Mononuclear cell (primary cell): ENCODE results near the gene BSPH1. TPM values are rescaled to one million over a fixed set of nuclear protein-coding genes. Genes with fewer than 3 reads are reported as not detected.

Source experiments
- H3K27me3 ChIP-seq: 2 replicates; pipeline ENCODE4 v1.6.0; 2011; ENCODE audit warnings: low read length, control low read depth; ENCODE audit not compliant: insufficient read depth
- H3K4me1 ChIP-seq: 2 replicates; pipeline ENCODE4 v1.5.1; 2011; ENCODE audit warnings: mild to moderate bottlenecking, low read length, control low read depth; ENCODE audit not compliant: insufficient read depth
- H3K4me3 ChIP-seq: 2 replicates; pipeline ENCODE4 v1.5.1; 2011; ENCODE audit warnings: mild to moderate bottlenecking, low read length, moderate library complexity
- H3K9me3 ChIP-seq: 2 replicates; pipeline ENCODE4 v1.5.1; 2011; ENCODE audit warnings: low read depth, mild to moderate bottlenecking, control low read depth, low read length
- total RNA-seq: library from RNA; depleted of rRNA; stranded (reverse); fragments of >200 nt; gene quantifications from one replicate; pipeline ENCODE4 v1.2.3, GENCODE V29; 2012

The BSPH1 gene, protein sequence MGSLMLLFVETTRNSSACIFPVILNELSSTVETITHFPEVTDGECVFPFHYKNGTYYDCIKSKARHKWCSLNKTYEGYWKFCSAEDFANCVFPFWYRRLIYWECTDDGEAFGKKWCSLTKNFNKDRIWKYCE
- total RNA-seq: not detected

DNA sequence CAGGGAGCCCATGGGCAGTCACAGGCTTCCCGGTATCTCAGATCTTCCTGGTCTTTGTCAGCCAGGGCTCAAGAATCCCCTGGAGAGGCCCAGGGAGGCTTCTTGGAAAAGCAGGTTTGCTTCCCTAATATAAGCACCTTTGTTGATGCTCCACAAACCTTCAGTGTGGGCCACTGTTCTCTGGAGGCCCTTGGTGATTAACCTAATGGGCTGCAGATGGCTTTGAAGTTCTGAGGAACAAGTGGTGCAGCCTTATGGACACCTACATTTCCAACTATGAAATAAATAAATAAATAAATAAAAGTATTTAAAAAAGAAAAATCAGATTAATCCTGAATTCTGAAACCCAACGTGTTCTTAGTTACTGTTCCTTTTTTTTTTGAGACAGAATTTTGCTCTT is at the start of gene BSPH1:
TSS of gene BSPH1 (minus strand) at position 101 of the 400 bp plus-strand sequence. CDS start at position 12, 89 bp downstream.
- Histone ChIP-seq H3K27me3 (no peaks in the 10 kb centered on the region), H3K4me3 (no peak within 1 kb of the TSS), H3K9me3 (no peaks in the 10 kb centered on the region), H3K4me1 (no peaks in the 10 kb centered on the region)

DNA sequence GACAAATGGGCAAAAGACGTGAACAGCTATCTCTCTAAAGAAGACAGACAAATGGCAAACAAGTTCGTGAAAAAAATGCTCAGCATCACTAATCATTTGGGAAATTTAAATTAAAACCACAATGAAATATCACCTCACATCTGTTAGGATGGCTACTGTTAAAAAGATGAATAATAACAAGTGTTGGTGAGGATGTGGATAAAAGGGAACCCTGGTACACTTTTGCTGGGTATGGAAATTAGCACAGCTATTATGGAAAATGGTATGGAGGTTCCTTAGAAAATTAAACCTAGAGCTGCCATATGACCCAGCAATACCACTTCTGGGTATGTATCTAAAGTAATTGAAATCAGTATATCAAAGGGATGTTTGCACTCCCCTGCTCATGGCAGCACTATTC is 44.8 kb upstream of the BSPH1 start:
- H3K9me3 ChIP-seq: peaks cover 6% of the 10 kb centered on the region
- H3K4me3 ChIP-seq: no peak overlapping the region

DNA sequence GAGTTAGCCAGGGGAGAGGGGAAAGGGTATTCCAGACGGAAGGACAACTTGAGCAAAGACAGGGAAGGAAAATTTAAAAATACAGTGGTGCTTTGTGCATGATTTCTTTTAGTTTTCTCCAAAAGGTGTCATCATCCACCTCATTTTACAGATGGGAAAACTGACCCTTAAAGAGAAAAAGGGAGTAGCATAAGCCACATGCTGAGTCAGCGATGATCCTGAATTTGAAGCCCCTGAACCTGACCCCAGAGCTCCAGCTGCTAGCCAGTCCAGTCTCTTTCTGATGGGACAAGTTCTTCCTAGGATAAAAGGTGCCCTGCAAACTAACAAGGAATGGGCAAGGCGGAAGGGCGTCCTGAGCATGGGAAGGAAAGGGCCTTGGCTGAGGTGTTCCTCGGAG is 41.6 kb upstream of the BSPH1 start:
- H3K4me1 ChIP-seq: no peaks in the 10 kb centered on the region
- peaks cover 6% of the 10 kb centered on the region for H3K9me3 ChIP-seq
- no peaks in the 10 kb centered on the region for H3K27me3 ChIP-seq
- no peak overlapping the region for H3K4me3 ChIP-seq

More for the DNA sequence above, 44.8 kb upstream of the BSPH1 start:
- Histone ChIP-seq H3K27me3 (no peaks in the 10 kb centered on the region), H3K4me1 (no peaks in the 10 kb centered on the region)

DNA sequence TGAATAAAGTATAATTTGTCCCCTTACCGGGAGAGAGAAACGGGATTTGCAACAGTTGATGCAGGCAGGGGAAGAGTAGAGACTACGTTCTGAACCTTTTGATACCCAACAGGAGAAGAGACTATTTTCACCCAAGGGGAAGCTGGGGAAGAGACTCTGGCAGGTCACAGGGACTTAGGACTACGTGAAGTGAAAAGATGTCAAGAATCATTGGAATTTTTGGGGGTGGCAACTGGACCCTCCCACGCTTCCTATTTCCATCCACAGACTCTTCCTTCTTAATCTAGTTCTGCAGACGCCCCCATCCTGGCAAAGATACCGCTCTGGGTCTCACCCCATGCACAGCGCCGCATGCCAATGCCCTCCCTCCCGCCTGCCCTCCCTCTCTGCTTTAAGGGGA is 38.1 kb upstream of the BSPH1 start:
- Histone ChIP-seq H3K4me1 (no peaks in the 10 kb centered on the region), H3K9me3 (no peaks in the 10 kb centered on the region), H3K4me3 (no peak overlapping the region), H3K27me3 (no peaks in the 10 kb centered on the region)

DNA sequence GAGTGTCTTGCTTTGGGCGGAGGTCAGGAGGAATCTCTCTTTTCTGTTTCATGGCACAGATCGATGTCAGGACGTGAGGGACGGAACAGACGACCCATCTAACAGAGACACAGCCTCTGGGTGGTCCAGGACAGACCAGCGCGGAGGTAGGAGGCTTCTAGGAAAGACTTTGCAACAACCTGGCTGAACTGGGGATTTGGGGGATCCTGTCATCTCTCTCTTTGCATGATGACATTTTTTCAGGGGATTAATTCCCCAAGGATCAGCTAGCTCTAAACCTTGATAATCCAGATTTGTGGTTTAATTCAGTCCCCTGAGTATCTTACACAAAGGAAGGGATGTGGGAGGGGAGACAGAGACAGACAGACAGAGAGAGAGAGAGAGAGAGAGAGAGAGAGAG is 37.5 kb upstream of the BSPH1 start:
- Histone ChIP-seq H3K4me1 (no peaks in the 10 kb centered on the region), H3K27me3 (no peaks in the 10 kb centered on the region), H3K4me3 (no peak overlapping the region), H3K9me3 (no peaks in the 10 kb centered on the region)

DNA sequence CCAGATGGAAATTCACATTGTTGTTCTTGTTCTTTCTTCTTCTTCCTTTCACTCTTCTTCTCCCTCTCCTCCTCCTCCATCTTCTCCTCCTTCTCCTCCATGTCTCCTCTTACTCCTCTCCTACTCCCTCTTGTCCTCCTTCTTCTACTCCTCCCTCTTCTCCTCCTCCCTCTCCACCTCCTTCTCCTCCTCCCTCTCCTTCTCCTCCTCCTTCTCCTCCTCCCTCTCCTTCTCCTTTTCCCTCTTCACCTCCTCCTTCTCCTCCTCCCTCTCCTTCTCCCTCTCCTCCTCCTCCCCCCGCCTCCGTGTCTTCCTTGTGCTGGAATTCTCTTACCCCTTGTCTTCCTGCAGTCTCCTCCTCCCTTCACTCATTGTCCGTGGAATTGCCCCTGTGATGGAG is 33.5 kb upstream of the BSPH1 start:
- Histone ChIP-seq H3K27me3 (peaks cover 2% of the 10 kb centered on the region), H3K9me3 (no peaks in the 10 kb centered on the region), H3K4me1 (no peaks in the 10 kb centered on the region), H3K4me3 (no peak overlapping the region)

DNA sequence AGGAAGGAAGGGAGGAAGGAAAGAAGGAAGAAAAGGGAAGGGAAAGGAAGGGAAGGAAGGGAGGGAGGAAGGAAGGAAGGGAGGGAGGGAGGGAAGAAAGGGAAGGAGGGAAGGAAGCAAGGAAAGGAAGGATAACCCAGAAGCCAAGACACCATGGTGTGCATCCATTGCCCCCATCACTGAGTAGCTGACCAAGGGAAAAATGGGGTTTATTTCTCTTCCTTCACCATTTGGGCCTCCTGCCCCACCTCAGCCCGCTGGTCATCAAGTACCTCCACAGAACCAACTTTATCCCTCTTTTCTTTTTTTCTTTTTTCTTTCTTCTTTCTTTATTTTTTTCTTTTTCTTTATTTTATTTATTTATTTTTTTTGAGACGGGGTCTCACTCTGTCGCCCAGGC is 31.5 kb upstream of the BSPH1 start:
- H3K4me1 ChIP-seq: no peaks in the 10 kb centered on the region
- no peaks in the 10 kb centered on the region for H3K9me3 ChIP-seq
- peaks cover 2% of the 10 kb centered on the region for H3K27me3 ChIP-seq
- no peak overlapping the region for H3K4me3 ChIP-seq

DNA sequence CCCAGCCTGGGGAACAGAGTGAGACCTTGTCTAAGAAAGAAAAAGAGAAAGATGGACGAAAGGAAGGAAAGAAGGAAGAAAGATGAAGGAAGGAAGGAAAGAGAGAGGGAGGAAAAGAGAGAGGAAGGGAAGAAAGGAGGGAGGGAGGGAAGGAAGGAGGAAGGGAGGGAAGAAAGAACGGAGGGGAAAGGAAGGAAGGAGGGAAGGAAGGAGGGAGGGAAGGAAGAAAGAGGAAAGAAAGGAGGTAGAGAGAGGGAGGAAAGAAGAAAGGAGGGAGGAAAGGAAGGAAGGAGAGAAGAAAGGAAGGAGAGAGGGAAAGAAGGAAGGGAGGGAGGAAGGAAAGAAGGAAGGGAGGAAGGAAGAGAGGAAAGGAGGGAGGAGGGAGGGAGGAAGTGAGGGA is 31.0 kb upstream of the BSPH1 start:
- no peaks in the 10 kb centered on the region for H3K9me3 ChIP-seq
- H3K4me1 ChIP-seq: no peaks in the 10 kb centered on the region
- H3K4me3 ChIP-seq: no peak overlapping the region
- peaks cover 2% of the 10 kb centered on the region for H3K27me3 ChIP-seq

DNA sequence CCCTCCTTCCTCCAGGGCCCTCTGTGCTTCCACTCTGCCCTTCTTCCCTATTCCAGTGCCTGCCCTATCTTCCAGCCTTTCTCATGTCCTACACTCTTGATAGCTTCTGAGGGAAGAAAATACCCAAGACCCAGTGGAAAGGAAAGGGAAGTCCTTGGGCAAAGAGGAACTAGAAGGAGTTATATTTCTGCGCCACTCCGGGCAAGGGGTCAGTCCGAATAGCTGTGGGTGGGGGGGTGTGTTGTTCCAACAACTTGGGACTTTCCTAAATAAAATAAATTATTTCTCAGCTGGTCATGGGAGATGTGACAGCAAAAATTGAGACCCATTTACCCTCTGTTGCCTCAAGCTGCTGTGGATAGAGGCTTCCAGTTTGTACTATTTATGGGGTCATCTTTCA is 28.7 kb upstream of the BSPH1 start:
- peaks cover 5% of the 10 kb centered on the region for H3K27me3 ChIP-seq
- H3K4me1 ChIP-seq: no peaks in the 10 kb centered on the region
- H3K9me3 ChIP-seq: no peaks in the 10 kb centered on the region
- H3K4me3 ChIP-seq: no peak overlapping the region

DNA sequence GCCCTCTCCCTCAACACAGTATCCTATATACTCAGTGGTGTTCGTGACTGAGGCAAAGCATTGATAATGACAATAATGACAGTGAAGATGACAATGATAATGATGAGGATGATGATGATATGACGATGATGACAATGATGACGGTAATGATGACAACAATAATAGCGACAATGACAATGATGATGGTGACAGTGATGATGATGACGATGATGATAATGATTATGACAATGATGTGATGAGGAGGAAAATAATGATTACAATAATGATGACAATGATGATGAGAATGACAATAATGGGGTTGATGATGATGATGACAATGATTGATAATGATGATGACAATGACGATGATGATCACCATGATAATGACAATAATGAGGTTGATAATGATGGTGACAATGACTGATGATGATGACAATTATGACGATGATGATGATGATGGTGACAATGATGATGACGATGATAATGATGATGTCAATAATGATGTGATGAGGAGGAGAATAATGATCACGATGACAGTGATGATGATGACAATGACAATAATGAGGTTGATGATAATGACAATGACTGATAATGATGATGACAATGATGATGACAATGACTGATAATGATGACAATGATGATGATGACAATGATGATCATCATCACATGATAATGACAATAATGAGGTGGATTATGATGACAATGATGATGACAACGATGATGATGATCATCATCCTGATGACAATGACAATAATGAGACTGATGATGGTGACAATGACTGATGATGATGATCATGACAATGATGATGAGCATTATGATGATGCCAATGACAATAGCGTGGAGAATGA is 19.2 kb upstream of the BSPH1 start:
- Histone ChIP-seq H3K4me1 (no peaks in the 10 kb centered on the region), H3K9me3 (no peaks in the 10 kb centered on the region), H3K4me3 (no peak overlapping the region), H3K27me3 (peaks cover 2% of the 10 kb centered on the region)

DNA sequence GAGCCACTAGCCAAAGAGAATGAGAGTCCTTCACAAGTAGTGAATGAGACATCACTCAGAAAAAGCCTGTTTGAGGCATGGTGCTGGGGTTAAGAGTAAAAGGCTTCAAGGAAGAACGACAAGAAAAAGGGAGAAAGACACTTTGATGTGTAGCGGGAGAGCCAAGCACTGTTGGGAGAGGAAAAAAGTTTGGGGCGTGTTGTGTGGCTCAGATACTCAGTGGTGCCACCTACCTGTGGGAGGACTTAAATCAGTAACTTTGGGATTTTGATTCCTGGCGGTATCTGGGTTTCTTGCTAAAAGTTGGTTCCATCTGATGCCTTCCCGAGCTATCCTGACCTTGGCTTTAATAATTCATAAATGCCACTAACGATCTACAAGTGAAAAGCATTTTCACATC is 14.8 kb upstream of the BSPH1 start:
- no peak overlapping the region for H3K4me3 ChIP-seq
- peaks cover 2% of the 10 kb centered on the region for H3K27me3 ChIP-seq
- H3K9me3 ChIP-seq: no peaks in the 10 kb centered on the region
- no peaks in the 10 kb centered on the region for H3K4me1 ChIP-seq

DNA sequence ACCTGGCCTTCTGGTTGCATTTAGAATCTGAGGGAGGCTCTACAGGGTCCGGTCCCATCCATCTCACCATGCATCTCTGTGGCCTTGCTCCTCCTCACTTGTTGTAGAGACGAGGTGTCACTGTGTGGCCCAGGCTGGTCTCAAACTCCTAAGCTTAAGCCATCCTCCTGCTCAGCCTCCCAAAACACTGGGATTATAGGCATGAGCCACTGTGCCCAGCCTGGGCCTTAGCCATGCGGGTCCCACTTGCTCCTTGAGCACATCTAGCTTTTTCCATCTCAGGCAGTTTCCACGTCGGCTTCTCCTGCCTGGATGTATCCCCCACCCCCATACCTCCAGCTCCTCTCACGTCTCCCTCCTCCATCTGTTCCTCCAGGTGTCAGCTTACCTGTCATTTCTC is 12.3 kb upstream of the BSPH1 start:
- Histone ChIP-seq H3K4me1 (no peaks in the 10 kb centered on the region), H3K9me3 (no peaks in the 10 kb centered on the region), H3K4me3 (no peak overlapping the region), H3K27me3 (peaks cover 2% of the 10 kb centered on the region)

DNA sequence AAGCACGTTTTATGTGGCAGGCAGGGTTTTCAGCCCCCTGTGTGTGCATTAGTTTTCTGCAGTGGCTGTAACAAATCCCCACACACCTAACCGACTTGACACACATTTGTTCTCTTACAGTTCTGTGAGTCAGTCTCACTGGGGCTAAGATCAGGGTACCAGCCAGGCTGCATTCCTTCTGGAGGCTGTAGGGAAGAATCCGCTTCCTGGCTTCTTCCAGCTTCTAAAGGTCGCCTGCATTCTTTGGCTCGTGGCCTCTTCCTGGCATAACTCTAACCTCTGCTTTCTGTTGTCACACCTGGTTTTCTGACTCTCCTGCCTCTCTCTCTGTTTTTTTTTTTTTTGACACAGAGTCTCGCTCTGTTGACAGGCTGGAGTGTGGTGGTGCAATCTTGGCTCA is 8.9 kb upstream of the BSPH1 start:
- H3K9me3 ChIP-seq: no peaks in the 10 kb centered on the region
- H3K4me3 ChIP-seq: no peak overlapping the region
- H3K4me1 ChIP-seq: no peaks in the 10 kb centered on the region
- H3K27me3 ChIP-seq: no peaks in the 10 kb centered on the region

DNA sequence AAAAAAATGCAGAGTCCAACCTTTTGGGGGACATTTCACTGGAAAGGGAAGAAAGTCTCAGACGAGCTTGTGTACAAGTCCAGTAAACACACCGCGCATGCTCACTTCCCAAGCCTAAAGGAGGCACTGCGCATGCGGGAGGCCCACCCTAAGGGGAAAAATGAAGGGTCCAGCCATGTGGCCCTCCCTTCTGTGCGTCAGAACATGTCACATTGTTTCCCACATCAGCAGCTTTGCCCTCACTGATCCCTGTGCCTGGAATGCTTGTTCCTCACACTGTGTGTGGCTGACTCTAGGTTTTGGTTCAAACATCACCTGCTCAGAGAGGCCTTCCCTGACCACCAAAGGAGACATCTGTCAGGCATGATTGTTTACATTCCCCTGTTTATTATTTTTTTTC is 6.8 kb upstream of the BSPH1 start:
- Histone ChIP-seq H3K4me3 (no peak overlapping the region), H3K9me3 (no peaks in the 10 kb centered on the region), H3K4me1 (no peaks in the 10 kb centered on the region), H3K27me3 (no peaks in the 10 kb centered on the region)

DNA sequence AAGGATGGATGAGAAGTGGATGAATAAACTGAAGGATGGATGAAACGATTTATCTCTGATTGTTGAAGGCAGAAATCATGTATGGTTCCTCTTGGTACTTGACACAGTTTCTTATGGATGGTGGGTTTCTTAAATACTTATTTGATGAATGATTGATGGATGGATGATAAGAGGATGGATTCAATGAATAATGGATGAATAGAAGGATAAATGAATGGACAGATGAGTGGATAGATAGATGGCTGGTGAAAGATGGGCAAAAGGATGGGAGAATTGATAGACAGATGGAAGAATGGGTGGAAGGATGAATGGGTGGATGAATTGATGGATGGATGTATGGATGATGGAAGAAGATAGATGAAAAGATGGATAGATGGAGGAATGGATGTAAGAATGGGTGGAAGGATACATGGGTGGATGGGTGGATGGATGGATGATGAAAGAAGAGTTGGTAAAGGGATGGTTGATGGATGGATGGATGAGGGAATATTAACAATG is 4.3 kb upstream of the BSPH1 start:
- H3K27me3 ChIP-seq: no peaks in the 10 kb centered on the region
- H3K9me3 ChIP-seq: no peaks in the 10 kb centered on the region
- H3K4me3 ChIP-seq: no peak overlapping the region
- H3K4me1 ChIP-seq: no peaks in the 10 kb centered on the region
